ENCODE measurements around the gene PTH2.

GRCh38 chr19:49389406-49389805 is 33.8 kb downstream of the PTH2 start:
- TF ChIP-seq CTCF (IDR thresholded peaks at IDR 0.05) (no peak), POLR2A (IDR thresholded peaks at IDR 0.05; ENCODE audit: low read depth) (no peak)

Measured in esophagus muscularis mucosa (tissue), 3 donors.